ENCODE results near the gene RBP4.

GRCh38 chr10:93612311-93612710 lies 11.3 kb upstream of the RBP4 start, which contains the start of gene PDE6C:
- TF ChIP-seq CTCF (IDR thresholded peaks at IDR 0.05) (no peak), ZFX (IDR thresholded peaks at IDR 0.05; ENCODE audit: borderline replicate concordance) (no peak)

All from 22Rv1 (cell line).